Endometrial microvascular endothelial cells (primary cell): ENCODE measurements around the gene ATP11B. TPM values are rescaled to one million over a fixed set of nuclear protein-coding genes. Genes with fewer than 3 reads are reported as not detected.
"Not testable (repeated sequence)": the region's sequence is repeated elsewhere in the genome, so short reads cannot be mapped to it uniquely, and the experiment has no call there.

Experiments used
- in situ Hi-C: cut with HindIII; loops from 2 replicates; pipeline ENCODE4 v1.10.0; 2017; ENCODE audit warnings: low sequenced_read_pairs, low pct_unique_long_range_greater_than_20kb; ENCODE audit errors: inconsistent ontology term
- total RNA-seq: library from RNA; depleted of rRNA; stranded (reverse); fragments of >200 nt; gene quantifications from one replicate; pipeline ENCODE4 v1.2.3, GENCODE V29; 2015; ENCODE audit errors: inconsistent ontology term

ATP11B gene
- total RNA-seq, 1 donor from 2014 or later = 48.3 TPM

GRCh38 chr3:182793663-182794454, 555 bp downstream of the ATP11B start:
- in situ Hi-C loops = no loop called here

GRCh38 chr3:182794455-182795388, 1.4 kb downstream of the ATP11B start:
- in situ Hi-C loops = no loop called here

- in situ Hi-C loops = no loop called here
Observed at GRCh38 chr3:182795389-182795782, 2.1 kb downstream of the ATP11B start.

- in situ Hi-C loops = no loop called here
Observed at GRCh38 chr3:182796310-182796709, 3.0 kb downstream of the ATP11B start.

- in situ Hi-C loops = no loop called here
Observed at GRCh38 chr3:182797876-182798275, 4.6 kb downstream of the ATP11B start.

- in situ Hi-C loops = not testable (repeated sequence)
Observed at GRCh38 chr3:182799143-182799542, 5.8 kb downstream of the ATP11B start.

GRCh38 chr3:182800508-182800907, 7.2 kb downstream of the ATP11B start:
- in situ Hi-C loops = no loop called here

GRCh38 chr3:182802413-182803390, 9.4 kb downstream of the ATP11B start:
- in situ Hi-C loops = no loop called here

GRCh38 chr3:182803596-182803995, 10.3 kb downstream of the ATP11B start:
- in situ Hi-C loops = no loop called here

GRCh38 chr3:182807061-182807460, 13.8 kb downstream of the ATP11B start:
- in situ Hi-C loops = no loop called here

GRCh38 chr3:182808041-182808770, 14.9 kb downstream of the ATP11B start:
- in situ Hi-C loops = no loop called here

- in situ Hi-C loops = no loop called here
Observed at GRCh38 chr3:182809531-182809930, 16.2 kb downstream of the ATP11B start.

GRCh38 chr3:182810574-182811268, 17.4 kb downstream of the ATP11B start:
- in situ Hi-C loops = no loop called here

- in situ Hi-C loops = no loop called here
Observed at GRCh38 chr3:182811269-182811596, 17.9 kb downstream of the ATP11B start.

GRCh38 chr3:182812123-182812522, 18.8 kb downstream of the ATP11B start:
- in situ Hi-C loops = no loop called here

GRCh38 chr3:182814419-182815062, 21.2 kb downstream of the ATP11B start:
- in situ Hi-C loops = no loop called here

- in situ Hi-C loops = no loop called here
Observed at GRCh38 chr3:182816181-182816580, 22.9 kb downstream of the ATP11B start.
